Measurements from ENCODE around the gene SDHA.
"Not testable (repeated sequence)": the region's sequence is repeated elsewhere in the genome, so short reads cannot be mapped to it uniquely, and the experiment has no call there.

DNA sequence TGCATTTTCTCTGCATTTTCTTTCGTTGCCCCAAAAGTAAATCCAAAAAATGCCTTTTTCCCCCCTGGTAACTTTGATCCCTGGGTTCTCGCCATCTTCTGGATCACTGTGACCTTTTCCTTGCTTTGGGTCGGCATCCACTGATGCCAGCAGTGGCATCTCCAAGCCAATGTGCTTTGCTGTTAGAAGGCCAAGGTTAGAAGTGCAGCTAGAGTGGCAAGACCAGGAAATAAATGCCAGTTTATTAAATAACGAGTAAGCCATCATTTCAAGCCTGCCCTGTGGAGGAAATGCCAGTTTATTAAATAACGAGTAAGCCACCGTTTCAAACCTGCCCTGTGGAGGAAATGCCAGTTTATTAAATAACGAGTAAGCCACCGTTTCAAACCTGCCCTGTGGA is 33.4 kb downstream of the SDHA start:
- TF ChIP-seq, protein P1, sequence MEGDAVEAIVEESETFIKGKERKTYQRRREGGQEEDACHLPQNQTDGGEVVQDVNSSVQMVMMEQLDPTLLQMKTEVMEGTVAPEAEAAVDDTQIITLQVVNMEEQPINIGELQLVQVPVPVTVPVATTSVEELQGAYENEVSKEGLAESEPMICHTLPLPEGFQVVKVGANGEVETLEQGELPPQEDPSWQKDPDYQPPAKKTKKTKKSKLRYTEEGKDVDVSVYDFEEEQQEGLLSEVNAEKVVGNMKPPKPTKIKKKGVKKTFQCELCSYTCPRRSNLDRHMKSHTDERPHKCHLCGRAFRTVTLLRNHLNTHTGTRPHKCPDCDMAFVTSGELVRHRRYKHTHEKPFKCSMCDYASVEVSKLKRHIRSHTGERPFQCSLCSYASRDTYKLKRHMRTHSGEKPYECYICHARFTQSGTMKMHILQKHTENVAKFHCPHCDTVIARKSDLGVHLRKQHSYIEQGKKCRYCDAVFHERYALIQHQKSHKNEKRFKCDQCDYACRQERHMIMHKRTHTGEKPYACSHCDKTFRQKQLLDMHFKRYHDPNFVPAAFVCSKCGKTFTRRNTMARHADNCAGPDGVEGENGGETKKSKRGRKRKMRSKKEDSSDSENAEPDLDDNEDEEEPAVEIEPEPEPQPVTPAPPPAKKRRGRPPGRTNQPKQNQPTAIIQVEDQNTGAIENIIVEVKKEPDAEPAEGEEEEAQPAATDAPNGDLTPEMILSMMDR (IDR thresholded peaks at IDR 0.05) = not testable (repeated sequence)
- not testable (repeated sequence) for TF ChIP-seq POLR2AphosphoS5, POLR2A (IDR thresholded peaks at IDR 0.05)
